ENCODE measurements around the gene GUCY1B1.

- TF ChIP-seq CTCF (IDR thresholded peaks at IDR 0.05; ENCODE audit: insufficient read depth, low read depth, low read length) (no peak), EZH2 (IDR thresholded peaks at IDR 0.05; ENCODE audit: insufficient read depth, low read length) (no peak)
Observed at GRCh38 chr4:155784637-155785036, 25.8 kb downstream of the GUCY1B1 start.

Measured in astrocyte (in vitro differentiated cells and primary cell).